Occipital lobe (tissue), 3 donors: Measurements from ENCODE around the gene TRDMT1. TPM values are rescaled to one million over a fixed set of nuclear protein-coding genes. Genes with fewer than 3 reads are reported as not detected.

Source experiments
- DNase-seq: peaks from one replicate; lab custom pipeline; 2025; lab: John Stamatoyannopoulos, UW
- small RNA-seq: library from RNA; depleted of rRNA; stranded (forward); fragments of <200 nt; gene quantifications from one replicate; pipeline ENCODE3, GENCODE V24; 2014
- total RNA-seq: library from RNA; depleted of rRNA; stranded (reverse); fragments of >200 nt; gene quantifications from one replicate; pipeline ENCODE4 v1.2.3, GENCODE V29; 2014

Gene TRDMT1
- total RNA-seq, 1 donor from 2014 or later: 39.3 TPM

GRCh38 chr10:17101257-17101909 lies 100.1 kb downstream of the TRDMT1 start:
- DNase-seq: no peak

GRCh38 chr10:17100586-17100985 lies 100.9 kb downstream of the TRDMT1 start:
- no peak for DNase-seq

GRCh38 chr10:17098012-17098411 lies 103.5 kb downstream of the TRDMT1 start:
- no peak for DNase-seq

Small RNA genes lying within 50 kb of the gene (small RNA-seq; reads per million reads assigned to genes)
- not detected for gene AC067747.1

Other genes with a start within 250 kb of the TRDMT1 start
- gene CUBN, start 71.9 kb downstream of the TRDMT1 start, total RNA-seq: 2.3 TPM
- 289 TPM for gene VIM, start 26.6 kb upstream of the TRDMT1 start, total RNA-seq